GM12878 (cell line): ENCODE data around the gene TMCC3. TPM values are rescaled to one million over a fixed set of nuclear protein-coding genes. Genes with fewer than 3 reads are reported as not detected.

Experiments
- ATAC-seq: fragments of 200-7000 bp; cut with Tn5 transposase; 3 replicates; pipeline ENCODE4 v1.9.1; 2020; ENCODE audit warnings: mild to moderate bottlenecking, moderate library complexity
- BruUV-seq: library from RNA; stranded (reverse); fragments of 400-500 nt; replicated peaks from 2 replicates; lab custom pipeline; 2021; lab: Mats Ljungman, UMichigan
- CTCF ChIA-PET: fragments of 300-600 bp; sonication (Branson Sonifier 250); formaldehyde crosslinking; extraction: SDS; loops from one replicate; lab custom pipeline; 2021; ENCODE audit warnings: inconsistent platforms; lab: Yijun Ruan, JAX
- POLR2A ChIA-PET: fragments of 350-600 bp; formaldehyde crosslinking; extraction: SDS; loops from one replicate; lab custom pipeline; 2021; ENCODE audit warnings: inconsistent platforms; lab: Charles Lee
- RAD21 ChIA-PET: fragments of 300-600 bp; sonication (Branson Sonifier 250); formaldehyde crosslinking; loops from one replicate; lab custom pipeline; 2023; ENCODE audit warnings: antibody characterized with exemption; ENCODE audit not compliant: unreplicated experiment; lab: Charles Lee
- SMC1A ChIA-PET: fragments of 300-600 bp; sonication (Branson Sonifier 250); formaldehyde crosslinking; loops from one replicate; lab custom pipeline; 2023; ENCODE audit not compliant: unreplicated experiment, uncharacterized antibody; lab: Charles Lee
- DNase-seq: peaks from one replicate; pipeline ENCODE4 v3.0.0-alpha.2; 2011; ENCODE audit warnings: low read depth, low spot score
- FAIRE-seq: peaks from 3 replicates; lab custom pipeline; 2011; peaks lifted over from hg19 to GRCh38; lab: Jason Lieb, UNC
- H2AFZ ChIP-seq: 2 replicates; pipeline ENCODE4 v1.6.0; 2011; ENCODE audit warnings: low read depth, low read length, control low read depth; ENCODE audit not compliant: control insufficient read depth
- H3K27ac ChIP-seq: 2 replicates; pipeline ENCODE4 v1.5.1; 2011; ENCODE audit warnings: control low read depth; ENCODE audit not compliant: control insufficient read depth, insufficient read depth
- H3K27me3 ChIP-seq, 2 experiments: replicated peaks in 1 of 2; 2 replicates each; pipeline versions ENCODE4 v1.6.0 to v1.6.1; 2011; ENCODE audit warnings: low read length in 1 of 2; ENCODE audit not compliant: control insufficient read depth in 2 of 2, insufficient read depth in 2 of 2
- H3K36me3 ChIP-seq, 2 experiments: 2 replicates each; pipeline ENCODE4 v1.5.1; 2011; ENCODE audit warnings: low read length in 1 of 2; ENCODE audit not compliant: control insufficient read depth in 2 of 2, insufficient read depth in 2 of 2
- H3K4me1 ChIP-seq: 2 replicates; pipeline ENCODE4 v1.6.1; 2011; ENCODE audit warnings: mild to moderate bottlenecking, low read length, moderate library complexity, mixed read lengths; ENCODE audit not compliant: control insufficient read depth, insufficient read depth
- H3K4me2 ChIP-seq: 2 replicates; pipeline ENCODE4 v1.6.0; 2011; ENCODE audit warnings: control low read depth; ENCODE audit not compliant: control insufficient read depth, insufficient read depth
- H3K4me3 ChIP-seq: fragments of 200-600 bp; sonication (generic); 2 replicates; pipeline ENCODE4 v1.5.1; 2016
- H3K79me2 ChIP-seq: 2 replicates; pipeline ENCODE4 v1.6.0; 2011; ENCODE audit warnings: low read length; ENCODE audit not compliant: control insufficient read depth, insufficient read depth
- H3K9ac ChIP-seq: 2 replicates; pipeline ENCODE4 v1.8.0; 2011; ENCODE audit warnings: low read length, control low read depth, mixed read lengths; ENCODE audit not compliant: control insufficient read depth, insufficient read depth
- H3K9me3 ChIP-seq: replicated peaks from 3 replicates; pipeline ENCODE4 v1.5.1; 2011; ENCODE audit warnings: mild to moderate bottlenecking, low read length; ENCODE audit not compliant: control insufficient read depth, insufficient read depth
- H4K20me1 ChIP-seq: 2 replicates; pipeline ENCODE4 v1.6.0; 2011; ENCODE audit not compliant: control insufficient read depth, insufficient read depth
- BACH1 ChIP-seq: fragments of 450-650 bp; IDR thresholded peaks from 2 replicates; pipeline ENCODE4 v1.6.1; 2017; ENCODE audit warnings: mild to moderate bottlenecking, borderline replicate concordance
- BCL11A ChIP-seq: IDR thresholded peaks from 2 replicates; pipeline ENCODE4 v1.6.1; 2011; ENCODE audit warnings: low read depth, low read length
- BCL3 ChIP-seq: IDR thresholded peaks from 2 replicates; pipeline ENCODE4 v1.6.1; 2011; ENCODE audit warnings: borderline replicate concordance, low read depth, mild to moderate bottlenecking, moderate library complexity, low read length; ENCODE audit not compliant: insufficient read depth, poor library complexity, severe bottlenecking
- BHLHE40 ChIP-seq, 2 experiments: fragments of 450-650 bp in 1 of 2; IDR thresholded peaks; 2 replicates each; pipeline ENCODE4 v1.6.1; 2011 to 2017; ENCODE audit warnings: low read depth in 2 of 2, borderline replicate concordance in 1 of 2, improper control_type of control experiment in 1 of 2, low read length in 1 of 2, mild to moderate bottlenecking in 1 of 2
- DPF2 ChIP-seq: fragments of 450-650 bp; IDR thresholded peaks from 2 replicates; pipeline ENCODE4 v1.6.1; 2017; ENCODE audit warnings: mild to moderate bottlenecking
- EED ChIP-seq: sonication (generic); IDR thresholded peaks from 2 replicates; pipeline ENCODE4 v1.6.1; 2016; ENCODE audit warnings: antibody characterized with exemption, low read depth
- IKZF1 ChIP-seq: fragments of 450-650 bp; conservative IDR thresholded peaks from 2 replicates; pipeline ENCODE4 v1.6.1; 2017; ENCODE audit warnings: antibody characterized with exemption, mild to moderate bottlenecking
- IRF4 ChIP-seq: IDR thresholded peaks from 2 replicates; pipeline ENCODE4 v1.6.1; 2011; ENCODE audit warnings: low read depth, low read length
- JUND ChIP-seq: IDR thresholded peaks from 2 replicates; pipeline ENCODE4 v1.6.1; 2012; ENCODE audit warnings: low read depth, mild to moderate bottlenecking, low read length, improper control_type of control experiment, moderate library complexity
- MAX ChIP-seq: IDR thresholded peaks from 2 replicates; pipeline ENCODE4 v1.6.1; 2012; ENCODE audit warnings: low read depth, low read length, improper control_type of control experiment
- MEF2A ChIP-seq: IDR thresholded peaks from 2 replicates; pipeline ENCODE4 v1.6.1; 2011; ENCODE audit warnings: low read depth, mild to moderate bottlenecking, low read length, moderate library complexity; ENCODE audit not compliant: insufficient read depth
- NFIC ChIP-seq: IDR thresholded peaks from 2 replicates; pipeline ENCODE4 v1.6.1; 2012; ENCODE audit warnings: low read depth, mild to moderate bottlenecking, inconsistent platforms, low read length, moderate library complexity
- POLR2A ChIP-seq: IDR thresholded peaks from 2 replicates; pipeline ENCODE4 v1.6.1; 2011; ENCODE audit warnings: low read depth, mild to moderate bottlenecking, low read length
- POU2F2 ChIP-seq: IDR thresholded peaks from 3 replicates; pipeline ENCODE4 v1.6.1; 2011; ENCODE audit warnings: low read depth, mild to moderate bottlenecking, low read length, borderline replicate concordance
- RAD21 ChIP-seq: IDR thresholded peaks from 2 replicates; pipeline ENCODE4 v1.6.1; 2011; ENCODE audit warnings: mild to moderate bottlenecking, low read depth, low read length, moderate library complexity; ENCODE audit not compliant: insufficient read depth
- RUNX3 ChIP-seq: IDR thresholded peaks from 2 replicates; pipeline ENCODE4 v1.6.1; 2012; ENCODE audit warnings: low read length, inconsistent platforms
- SKIL ChIP-seq: fragments of 450-650 bp; IDR thresholded peaks from 2 replicates; pipeline ENCODE4 v1.6.1; 2017; ENCODE audit warnings: mild to moderate bottlenecking, low read depth, inconsistent platforms; ENCODE audit not compliant: poor library complexity, severe bottlenecking
- TCF3 ChIP-seq: IDR thresholded peaks from 2 replicates; pipeline ENCODE4 v1.6.1; 2012; ENCODE audit warnings: low read depth, mild to moderate bottlenecking, low read length, borderline replicate concordance; ENCODE audit not compliant: insufficient read depth
- ZNF622 ChIP-seq: fragments of 450-650 bp; IDR thresholded peaks from 2 replicates; pipeline ENCODE4 v1.6.1; 2017; ENCODE audit warnings: mild to moderate bottlenecking, inconsistent platforms
- WGBS: methylation state at CpG from one replicate; pipeline ENCODE4 v1.1.6; 2016; ENCODE audit warnings: low lambda C conversion rate; ENCODE audit not compliant: insufficient replicate concordance, insufficient coverage; ENCODE audit errors: missing lambda C conversion rate; 5-methylcytosine and 5-hydroxymethylcytosine counted together
- in situ Hi-C: fragments of 300-500 bp; cut with MboI; formaldehyde crosslinking; loops from 9 replicates; pipeline ENCODE4 v1.14.3; 2018; ENCODE audit warnings: mixed read lengths
- intact Hi-C: fragments of 100-400 bp; cut with micrococcal nuclease; formaldehyde crosslinking; loops from one replicate; pipeline ENCODE4 v1.14.2; 2022; ENCODE audit not compliant: unreplicated experiment
- polyA plus RNA-seq, 11 experiments: library from polyadenylated mRNA; depleted of rRNA in 4 of 11; unstranded in 6 of 11; stranded (reverse) in 5 of 11; fragments of >200 nt; fragmentation: Nextera tagmentation in 4 of 11; fragmentation: Illumina TruSeq in 1 of 11; extraction: Ambion mirVana in 4 of 11; extraction: Trizol in 1 of 11; gene quantifications; 1 replicate in 1 of 11; 2 replicates in 10 of 11; pipeline versions ENCODE4 v1.2.1 to v1.2.3, GENCODE V29; 2011 to 2016; ENCODE audit warnings: inconsistent platforms in 2 of 11, missing spikeins in 2 of 11, low read depth in 1 of 11
- total RNA-seq, 4 experiments: library from RNA; depleted of rRNA in 3 of 4; stranded (reverse); fragments of >200 nt in 3 of 4; fragmentation: Illumina TruSeq in 1 of 4; extraction: Trizol in 1 of 4; gene quantifications; 2 replicates each; pipeline versions ENCODE4 v1.2.1 to v1.2.3, GENCODE V29; 2013 to 2021

TMCC3 gene
- total and polyA plus RNA-seq, 10 of the 15 experiments (the other 5 are each of a cell fraction or from before 2014, with no cell fraction given): 5.8 to 29.8 (median 12.6) TPM

GRCh38 chr12:94560431-94561221 is 89.7 kb downstream of the TMCC3 start:
- peak overlapping the region; percentile 29 for H2AFZ ChIP-seq
- FAIRE-seq (no peak), ATAC-seq (peak; percentile 83), DNase-seq (peak; percentile 36)
- WGBS: 9% methylated on average over 17 of the region's 17 CpGs
- H3K4me3 ChIP-seq: no peak overlapping the region
- POLR2A ChIA-PET: interaction anchor here (0.6 to 1.3 kb wide), 3 partner anchors 209 to 526 kb away, joined by 3 to 5 read pairs (median 4); no protein-coding TSS in a partner anchor
- intact Hi-C loops (loop anchor here (5.0 kb wide), 1 partner anchor 82 kb away; no protein-coding TSS in a partner anchor), in situ Hi-C loops (no loop called here)
- no peaks in the 10 kb centered on the region for H3K79me2 ChIP-seq
- H3K27ac ChIP-seq: peak overlapping the region; percentile 15; the same call in 1 of the 2 replicates
- H3K9ac ChIP-seq: no peak overlapping the region
- H3K27me3 ChIP-seq: no peaks in the 10 kb centered on the region
- CTCF ChIA-PET: interaction anchor here (1.0 to 2.2 kb wide), 5 partner anchors 26 to 321 kb away, joined by 3 to 9 read pairs (median 4); no protein-coding TSS in a partner anchor
- no peaks in the 10 kb centered on the region for H3K9me3 ChIP-seq
- H4K20me1 ChIP-seq: no peaks in the 10 kb centered on the region
- H3K36me3 ChIP-seq: no peaks in the 10 kb centered on the region
- RAD21 ChIA-PET: interaction anchor here (2.7 kb wide), 1 partner anchor 315 kb away, joined by 14 read pairs; no protein-coding TSS in a partner anchor
- SMC1A ChIA-PET: interaction anchor here (1.1 to 3.4 kb wide), 7 partner anchors 11 to 429 kb away, joined by 3 to 15 read pairs (median 5); no protein-coding TSS in a partner anchor
- peak overlapping the region; percentile 70 for H3K4me2 ChIP-seq
- peaks cover 27% of the 10 kb centered on the region for H3K4me1 ChIP-seq
- no TSS peak for BruUV-seq
- TF ChIP-seq TCF3 (peak; percentile 97), POU2F2 (peak; percentile 97), RUNX3 (peak; percentile 51), EED (peak; percentile 96), BACH1 (peak; percentile 70), JUND (0 out of 2 replicates have a peak, but pooled peaks have one; percentile 24), SKIL (peak; percentile 27), MAX (no peak), DPF2 (0 out of 2 replicates have a peak, but pooled peaks have one; percentile 43), BCL11A (peak; percentile 50; the same call in 1 of the 2 replicates), ZNF622 (no peak), POLR2A (peak; percentile 61), MEF2A (0 out of 2 replicates have a peak, but pooled peaks have one; percentile 34), BCL3 (peak; percentile 42), BHLHE40 (IDR thresholded peaks at IDR 0.05; ENCODE audit: borderline replicate concordance in 1 of 2, low read depth in 2 of 2, low read length in 1 of 2) (peak in 1 of 2 experiments; percentile 22; a peak in 1 of 4 replicates), IRF4 (0 out of 2 replicates have a peak, but pooled peaks have one; percentile 7), IKZF1 (peak; percentile 67), NFIC (peak; percentile 57), RAD21 (no peak)
